Cardiac fibroblast (primary cell): Measurements from ENCODE around the gene MT1H.

Experiments used
- DNase-seq, 2 donors: peaks; one replicate each; pipeline versions ENCODE4 v3.0.0 to v3.0.0-alpha.2; 2010; ENCODE audit warnings: low read depth in 2 of 2
- H3K4me3 ChIP-seq, 2 donors: replicated peaks in 1 of 2; 1 replicate in 1 of 2; 2 replicates in 1 of 2; pipeline ENCODE4 v1.5.1; 2011; ENCODE audit warnings: low read depth in 2 of 2, low read length in 2 of 2, mild to moderate bottlenecking in 2 of 2, moderate library complexity in 1 of 2
- CTCF ChIP-seq: IDR thresholded peaks from one replicate; pipeline ENCODE4 v1.5.1; 2011; ENCODE audit warnings: low read depth, mild to moderate bottlenecking, low read length, inconsistent platforms

The MT1H gene

GRCh38 chr16:56626685-56627084, 42.9 kb upstream of the MT1H start:
- no peak for DNase-seq
- TF ChIP-seq CTCF, result no peak
- peak overlapping the region; percentile 47 to 67 for H3K4me3 ChIP-seq

GRCh38 chr16:56628486-56629350, 40.9 kb upstream of the MT1H start:
- TF ChIP-seq CTCF, result no peak
- H3K4me3 ChIP-seq, result no peak overlapping the region
- DNase-seq, result peak in 1 of 2 donors; percentile 51

- DNase-seq, result no peak
- H3K4me3 ChIP-seq, result no peak overlapping the region
- no peak for TF ChIP-seq CTCF
These were observed 40.1 kb upstream of the MT1H start for GRCh38 chr16:56629531-56629930.

- DNase-seq, result no peak
- no peak overlapping the region for H3K4me3 ChIP-seq
- no peak for TF ChIP-seq CTCF
These were observed 39.5 kb upstream of the MT1H start for GRCh38 chr16:56630134-56630533.

- no peak for TF ChIP-seq CTCF
- DNase-seq, result no peak
- H3K4me3 ChIP-seq, result no peak overlapping the region
These were observed 38.4 kb upstream of the MT1H start for GRCh38 chr16:56631197-56631596.

- H3K4me3 ChIP-seq, result peak overlapping the region; percentile 39 to 47
- DNase-seq, result no peak
- no peak for TF ChIP-seq CTCF
These were observed 37.8 kb upstream of the MT1H start for GRCh38 chr16:56631832-56632155.
